Umbilical cord (tissue), 2 donors: ENCODE measurements around the gene PRR5L. TPM values are rescaled to one million over a fixed set of nuclear protein-coding genes. Genes with fewer than 3 reads are reported as not detected.

Experiments used
- DNase-seq: peaks from one replicate; pipeline ENCODE4 v3.0.0-alpha.2; 2015; ENCODE audit warnings: low spot score
- total RNA-seq: library from RNA; depleted of rRNA; stranded (reverse); fragments of >200 nt; gene quantifications from one replicate; pipeline ENCODE4 v1.2.3, GENCODE V29; 2014; ENCODE audit warnings: low replicate concordance; ENCODE audit not compliant: insufficient read depth

The PRR5L gene
- total RNA-seq, 1 donor from 2014 or later: 46.9 TPM

DNA sequence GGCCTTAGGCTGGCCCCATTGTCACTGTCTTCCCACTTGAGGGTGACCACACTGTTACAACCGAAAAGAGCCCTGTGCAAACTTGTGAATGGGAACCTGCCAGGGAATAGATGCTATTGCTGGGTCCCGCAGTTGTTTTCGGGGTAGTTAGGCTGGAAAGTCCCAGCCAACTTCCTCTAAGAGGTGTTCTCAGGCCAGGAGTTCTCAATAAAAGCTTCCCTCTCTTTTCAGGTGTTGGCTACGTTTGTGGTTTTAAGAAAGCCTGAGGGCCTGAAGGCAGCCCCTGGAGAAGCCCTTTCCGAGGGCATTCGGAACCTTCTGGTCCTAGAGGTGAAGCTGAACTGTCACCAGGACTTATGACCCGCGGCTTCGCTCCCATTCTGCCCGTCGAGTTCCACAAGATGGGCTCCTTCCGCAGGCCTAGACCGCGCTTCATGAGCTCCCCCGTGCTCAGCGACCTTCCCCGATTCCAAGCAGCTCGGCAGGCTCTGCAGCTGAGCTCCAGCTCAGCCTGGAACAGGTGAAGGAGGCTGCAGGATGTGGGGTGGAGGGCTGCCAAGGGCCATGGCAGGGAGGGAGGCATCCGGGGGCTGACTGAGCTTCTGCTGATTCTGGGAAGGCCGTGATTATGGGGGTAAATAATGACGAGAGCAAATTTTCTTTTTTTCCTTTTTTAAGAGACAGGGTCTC lies 104.8 kb downstream of the PRR5L start:
- DNase-seq: no peak

- no peak for DNase-seq
These were observed 106.6 kb downstream of the PRR5L start for GRCh38 chr11:36402568-36403170.

- no peak for DNase-seq
These were observed 107.6 kb downstream of the PRR5L start for GRCh38 chr11:36403661-36404060.

DNA sequence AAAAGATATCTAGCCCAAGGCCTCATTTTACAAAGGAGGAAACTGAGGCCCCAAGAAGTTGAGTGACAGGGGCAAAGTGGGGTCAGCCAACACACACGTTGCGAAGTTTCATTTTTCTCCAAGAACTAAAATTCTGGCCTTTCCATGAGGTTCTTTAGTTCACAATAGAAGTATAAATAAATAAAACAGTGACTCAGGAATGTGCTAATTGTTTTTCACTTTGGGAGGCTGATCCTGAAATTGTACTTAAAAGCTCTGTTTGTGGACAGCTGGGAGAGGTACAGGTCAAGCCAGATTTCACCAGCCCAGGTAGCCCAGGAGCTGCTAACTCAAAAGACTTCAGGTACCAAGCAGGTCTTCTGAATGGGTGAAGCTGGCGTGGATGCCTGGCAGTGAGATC lies 108.7 kb downstream of the PRR5L start:
- no peak for DNase-seq

- no peak for DNase-seq
These were observed 109.7 kb downstream of the PRR5L start for GRCh38 chr11:36405585-36406367.

- DNase-seq: no peak
These were observed 111.3 kb downstream of the PRR5L start for GRCh38 chr11:36407356-36407755.

- DNase-seq: no peak
These were observed 112.5 kb downstream of the PRR5L start for GRCh38 chr11:36408498-36409136.

GRCh38 chr11:36409152-36409816 lies 113.2 kb downstream of the PRR5L start:
- DNase-seq: peak; percentile 53

GRCh38 chr11:36411202-36411640 lies 115.1 kb downstream of the PRR5L start:
- peak; percentile 34 for DNase-seq

DNA sequence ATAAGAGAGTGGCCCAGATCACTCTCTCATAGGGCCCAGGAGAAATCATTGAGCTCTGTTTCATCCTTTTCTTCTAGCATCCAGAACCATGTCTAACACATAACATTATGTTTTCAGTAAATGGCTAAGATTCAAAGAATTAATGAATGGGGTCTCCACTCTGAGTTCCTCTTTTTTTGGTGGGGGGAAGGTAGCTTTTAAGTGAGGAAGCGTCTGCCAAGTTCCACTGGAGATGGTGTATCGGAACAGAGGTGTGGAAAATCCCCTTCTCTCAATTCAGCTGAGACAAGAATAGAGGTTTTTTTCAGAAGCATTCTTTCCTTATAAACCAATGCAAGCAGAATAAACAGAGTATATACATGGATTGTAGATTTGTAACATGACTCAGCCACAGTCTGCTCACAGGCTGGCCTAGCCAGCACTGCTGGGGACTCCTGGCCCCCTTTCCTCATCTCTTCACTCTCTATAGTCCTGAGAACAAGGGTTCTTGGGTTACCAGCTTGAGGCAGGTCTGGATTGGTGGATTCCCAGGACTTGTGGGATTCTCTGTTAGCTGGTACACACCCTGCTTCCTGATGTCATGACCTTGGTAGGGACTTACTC lies 116.8 kb downstream of the PRR5L start:
- no peak for DNase-seq

DNA sequence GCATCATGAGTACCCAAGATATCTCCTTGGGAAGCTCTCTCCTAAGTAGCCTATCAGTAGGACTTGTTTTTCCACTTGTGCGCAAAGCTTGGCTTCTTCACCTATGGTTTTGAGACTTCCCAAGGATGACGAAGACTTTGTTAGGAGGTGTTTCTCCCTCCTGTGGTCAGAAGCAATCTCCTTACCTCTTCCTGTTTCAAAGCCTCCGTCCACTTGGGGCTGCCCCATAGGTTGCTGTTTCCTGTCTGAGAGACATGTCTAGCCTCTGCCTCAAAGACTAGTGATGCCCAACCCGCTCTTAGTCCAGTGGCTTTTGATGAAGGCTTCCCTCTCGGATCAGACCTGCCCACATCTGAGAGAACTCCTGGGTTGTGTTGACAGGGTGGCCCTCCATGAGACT lies 121.1 kb downstream of the PRR5L start:
- DNase-seq: no peak

- DNase-seq: no peak
These were observed 123.8 kb downstream of the PRR5L start for GRCh38 chr11:36419791-36420424.

GRCh38 chr11:36421546-36422155 lies 125.6 kb downstream of the PRR5L start:
- no peak for DNase-seq

- no peak for DNase-seq
These were observed 129.5 kb downstream of the PRR5L start for GRCh38 chr11:36425561-36426081.

GRCh38 chr11:36426226-36426848 lies 130.2 kb downstream of the PRR5L start:
- no peak for DNase-seq

DNA sequence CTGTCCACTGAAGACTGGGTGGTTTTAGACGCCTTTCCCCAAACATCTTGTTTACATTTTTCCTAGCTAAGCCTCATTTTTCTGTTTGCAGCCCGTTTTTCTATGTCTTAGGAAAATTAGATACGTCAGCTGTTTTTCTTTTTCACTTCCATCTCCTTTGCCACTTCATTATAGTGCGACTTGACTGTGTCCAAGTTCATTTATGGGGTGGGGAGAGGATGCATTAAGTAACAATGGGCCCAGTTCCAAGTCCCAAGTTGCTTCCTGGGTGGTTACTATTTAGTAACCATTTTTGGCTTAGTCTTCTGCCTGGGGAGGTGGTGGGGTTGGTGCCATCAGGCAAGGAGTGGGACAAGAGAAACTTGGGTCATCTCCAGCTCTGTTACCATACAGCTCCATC lies 131.0 kb downstream of the PRR5L start:
- DNase-seq: no peak

GRCh38 chr11:36427876-36428275 lies 131.8 kb downstream of the PRR5L start:
- no peak for DNase-seq

DNA sequence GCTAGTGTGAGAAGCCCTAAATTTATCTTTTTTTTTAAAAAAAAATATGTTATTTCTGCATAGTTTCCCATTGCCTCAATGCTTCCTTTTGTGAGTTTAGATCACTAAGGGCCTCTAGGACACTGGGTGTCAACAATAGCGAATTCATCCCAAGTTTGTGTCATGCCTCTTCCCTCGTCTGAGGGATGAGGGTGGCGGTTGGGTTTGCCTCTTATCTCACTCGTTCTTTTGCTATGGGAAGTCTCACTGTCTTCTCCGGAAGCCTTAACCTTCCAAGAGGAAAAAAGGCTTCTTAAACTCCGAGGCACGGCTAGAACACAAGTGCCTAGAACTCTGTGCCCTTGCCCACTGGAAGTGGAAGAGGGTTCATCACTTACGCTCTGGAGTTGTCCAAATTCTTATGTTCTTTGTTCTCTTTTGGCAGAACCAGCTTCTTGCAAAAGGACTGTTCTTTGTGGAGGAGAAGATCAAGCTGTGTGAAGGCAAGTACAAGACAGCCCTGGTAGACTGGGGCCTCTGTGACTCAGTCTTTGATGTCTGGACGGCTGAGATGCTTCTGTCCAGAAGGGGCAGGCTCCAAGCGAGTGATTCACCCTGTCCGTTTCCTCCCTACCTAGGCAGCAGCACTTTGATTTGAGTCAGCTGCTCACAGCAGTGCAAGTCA lies 135.5 kb downstream of the PRR5L start:
- DNase-seq: peak; percentile 95

- DNase-seq: no peak
These were observed 136.0 kb downstream of the PRR5L start for GRCh38 chr11:36432093-36432469.
